Liver (tissue), 3 donors: ENCODE data around the gene IRAG1.

ENCODE experiments used
- CTCF ChIP-seq: fragments of 150-350 bp; IDR thresholded peaks from 2 replicates; pipeline ENCODE4 v1.5.1; 2017; ENCODE audit warnings: improper control_type of control experiment, low read depth, low read length; ENCODE audit not compliant: missing input control
- FOXA1 ChIP-seq: IDR thresholded peaks from 2 replicates; pipeline ENCODE4 v1.6.1; 2016; ENCODE audit warnings: antibody characterized with exemption
- HNF4A ChIP-seq, 2 donors: conservative IDR thresholded peaks; 2 replicates each; pipeline ENCODE4 v1.6.1; 2016; ENCODE audit warnings: antibody characterized with exemption in 2 of 2, mild to moderate bottlenecking in 2 of 2
- RAD21 ChIP-seq, 2 donors: IDR thresholded peaks; 2 replicates each; pipeline ENCODE4 v1.6.1; 2016; ENCODE audit warnings: antibody characterized with exemption in 2 of 2, mild to moderate bottlenecking in 2 of 2
- REST ChIP-seq: IDR thresholded peaks from 2 replicates; pipeline ENCODE4 v1.6.1; 2016; ENCODE audit warnings: antibody characterized with exemption, mild to moderate bottlenecking
- RXRA ChIP-seq, 2 donors: IDR thresholded peaks; 2 replicates each; pipeline ENCODE4 v1.6.1; 2017 to 2018; ENCODE audit warnings: antibody characterized with exemption in 2 of 2, mild to moderate bottlenecking in 1 of 2
- SP1 ChIP-seq: IDR thresholded peaks from 2 replicates; pipeline ENCODE4 v1.6.1; 2018; ENCODE audit warnings: antibody characterized with exemption, mild to moderate bottlenecking
- TAF1 ChIP-seq: conservative IDR thresholded peaks from 2 replicates; pipeline ENCODE4 v1.6.1; 2016; ENCODE audit warnings: antibody characterized with exemption, mild to moderate bottlenecking
- ZBTB33 ChIP-seq: IDR thresholded peaks from 2 replicates; pipeline ENCODE4 v1.6.1; 2016; ENCODE audit warnings: antibody characterized with exemption
- donor health status: healthy.
- donor health status: healthy.

GRCh38 chr11:10648871-10649270 lies 44.7 kb downstream of the IRAG1 start:
- TF ChIP-seq CTCF (no peak), SP1 (no peak), RAD21 (IDR thresholded peaks at IDR 0.05) (no peak), ZBTB33 (no peak), TAF1 (no peak), HNF4A (conservative IDR thresholded peaks at IDR 0.05) (no peak), FOXA1 (no peak), RXRA (IDR thresholded peaks at IDR 0.05) (no peak), REST (no peak)
